Epidermal melanocyte (primary cell): ENCODE data around the gene IFNAR2.
"Not testable (repeated sequence)": the region's sequence is repeated elsewhere in the genome, so short reads cannot be mapped to it uniquely, and the experiment has no call there.

Experiments used
- DNase-seq: peaks from one replicate; pipeline ENCODE4 v3.0.0; 2011; ENCODE audit warnings: low spot score; ENCODE audit not compliant: insufficient read length

The IFNAR2 gene

DNA sequence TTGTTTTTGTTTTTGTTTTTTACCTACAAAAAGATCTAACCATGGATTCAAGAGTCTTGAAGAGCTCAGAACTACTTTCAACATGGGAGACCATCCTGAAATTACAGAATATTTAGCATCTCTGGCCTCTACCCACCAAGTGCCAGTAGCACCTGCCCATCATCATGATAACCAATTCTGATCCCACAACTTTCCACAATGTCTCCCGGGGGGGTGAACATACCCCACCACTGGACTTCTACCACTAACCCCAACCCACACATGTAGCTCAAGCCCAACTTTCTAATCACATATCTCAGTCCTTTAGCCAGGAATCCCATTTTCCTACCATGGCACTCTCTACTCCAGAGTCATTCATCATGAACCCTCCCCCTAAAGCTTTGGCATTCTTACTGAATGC is 15.7 kb upstream of the IFNAR2 start:
- no peak for DNase-seq

DNA sequence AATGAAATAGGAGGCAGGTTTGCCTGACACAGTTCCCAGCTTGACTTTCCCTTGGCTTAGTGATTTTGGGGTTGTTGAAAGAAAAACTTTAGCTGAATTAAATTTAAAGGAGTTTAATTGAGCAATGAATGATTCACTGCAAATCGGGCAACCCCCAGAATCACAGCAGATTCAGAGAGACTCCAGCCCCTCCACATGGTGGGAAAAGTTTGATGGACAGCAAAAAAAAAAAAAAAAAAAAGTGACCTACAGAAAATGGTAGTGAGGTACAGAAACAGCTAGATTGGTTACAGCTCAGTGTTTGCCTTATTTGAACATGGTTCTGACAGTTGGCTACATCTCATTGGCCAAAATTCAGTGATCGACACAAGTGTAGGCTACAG is 12.6 kb upstream of the IFNAR2 start:
- no peak for DNase-seq

GRCh38 chr21:33219300-33219699 is 10.4 kb upstream of the IFNAR2 start:
- DNase-seq: no peak

DNA sequence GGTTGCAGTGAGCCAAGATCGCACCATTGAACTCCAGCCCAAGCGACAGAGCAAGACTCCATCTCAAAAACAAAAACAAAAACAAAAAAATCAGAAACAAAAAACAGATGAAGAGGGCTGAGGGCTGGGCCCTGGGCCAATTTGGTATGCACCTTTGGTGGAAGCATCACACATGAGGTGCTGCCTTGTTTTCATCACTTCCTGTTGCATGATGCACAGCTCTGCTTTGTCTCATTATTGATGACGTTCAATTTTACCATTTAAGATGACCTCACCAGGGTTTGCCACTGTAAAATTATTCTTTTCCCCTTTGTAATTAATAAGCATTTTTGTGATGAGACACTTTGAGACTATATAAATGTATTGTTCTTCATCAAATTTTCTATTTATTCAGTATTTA is 9.8 kb upstream of the IFNAR2 start:
- DNase-seq: no peak

- not testable (repeated sequence) for DNase-seq
Measured at GRCh38 chr21:33225376-33225775, 4.4 kb upstream of the IFNAR2 start.

DNA sequence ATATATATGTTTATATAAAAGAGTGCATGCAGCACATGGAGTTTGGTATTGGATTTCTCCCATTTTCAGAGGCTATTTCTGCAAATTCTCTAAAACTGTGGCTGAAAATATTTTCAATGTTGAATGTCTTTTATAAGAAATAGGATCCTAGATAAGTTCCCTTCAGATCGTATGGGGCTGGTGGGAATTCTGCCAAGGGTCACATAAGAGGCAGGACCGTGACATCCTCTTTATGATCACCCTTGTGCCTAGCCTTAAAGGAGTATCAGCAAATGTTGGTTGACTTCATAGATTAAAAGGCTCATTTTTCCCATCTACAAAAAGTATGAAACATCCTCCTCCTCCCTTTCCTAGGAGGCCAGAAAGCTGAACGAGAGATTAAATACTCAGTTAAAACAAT is 1.3 kb upstream of the IFNAR2 start:
- DNase-seq: no peak

DNA sequence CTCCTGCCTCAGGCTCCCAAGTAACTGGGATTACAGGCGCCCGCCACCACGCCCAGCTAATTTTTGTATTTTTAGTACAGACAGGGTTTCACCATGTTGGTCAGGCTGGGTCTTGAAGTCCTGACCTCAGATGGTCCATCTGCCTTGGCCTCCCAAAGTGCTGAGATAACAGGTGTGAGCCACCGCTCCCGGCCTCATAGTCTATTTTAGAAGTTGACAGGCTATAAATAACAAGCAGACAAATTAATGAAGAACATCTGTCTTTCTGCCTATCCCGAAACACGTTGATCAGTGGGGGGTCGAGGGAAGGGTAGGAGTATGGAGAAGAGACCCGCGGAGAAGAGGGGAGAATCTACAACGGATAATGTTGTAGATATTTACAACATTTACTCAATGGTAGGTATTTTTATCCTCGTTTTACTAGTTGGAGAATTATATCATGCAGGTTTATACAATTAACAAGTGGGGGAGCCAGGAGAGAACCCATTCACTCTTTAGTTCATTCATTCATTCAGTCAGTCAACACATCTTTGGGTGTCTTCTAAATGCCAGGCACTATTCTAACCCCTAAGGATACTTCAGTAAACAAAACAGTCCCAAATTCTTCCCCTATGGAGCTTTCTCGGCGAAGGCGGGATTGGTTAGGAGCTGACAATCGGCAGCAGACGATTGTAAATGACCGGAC is 497 bp upstream of the IFNAR2 start:
- no peak for DNase-seq

- DNase-seq: no peak
Measured at GRCh38 chr21:33230545-33231324, 997 bp downstream of the IFNAR2 start.

DNA sequence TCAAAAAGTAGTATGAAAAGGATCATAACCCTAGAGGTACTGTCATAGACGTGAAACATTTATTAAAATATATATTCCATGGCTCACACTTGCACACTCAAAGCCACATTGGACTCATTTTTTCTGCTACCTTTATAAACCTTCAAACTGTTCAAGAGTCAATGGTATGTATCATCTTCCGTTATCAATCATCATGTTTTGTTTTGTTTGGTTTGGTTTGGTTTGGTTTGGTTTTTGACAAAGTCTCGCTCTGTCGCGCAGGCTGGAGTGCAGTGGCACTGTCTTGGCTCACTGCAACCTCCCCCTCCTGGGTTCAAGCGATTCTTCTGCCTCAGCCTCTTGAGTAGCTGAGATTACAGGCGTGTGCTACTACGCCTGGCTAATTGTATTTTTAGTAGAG is 1.8 kb downstream of the IFNAR2 start:
- DNase-seq: no peak

GRCh38 chr21:33232291-33233034 is 2.7 kb downstream of the IFNAR2 start:
- DNase-seq: no peak

DNA sequence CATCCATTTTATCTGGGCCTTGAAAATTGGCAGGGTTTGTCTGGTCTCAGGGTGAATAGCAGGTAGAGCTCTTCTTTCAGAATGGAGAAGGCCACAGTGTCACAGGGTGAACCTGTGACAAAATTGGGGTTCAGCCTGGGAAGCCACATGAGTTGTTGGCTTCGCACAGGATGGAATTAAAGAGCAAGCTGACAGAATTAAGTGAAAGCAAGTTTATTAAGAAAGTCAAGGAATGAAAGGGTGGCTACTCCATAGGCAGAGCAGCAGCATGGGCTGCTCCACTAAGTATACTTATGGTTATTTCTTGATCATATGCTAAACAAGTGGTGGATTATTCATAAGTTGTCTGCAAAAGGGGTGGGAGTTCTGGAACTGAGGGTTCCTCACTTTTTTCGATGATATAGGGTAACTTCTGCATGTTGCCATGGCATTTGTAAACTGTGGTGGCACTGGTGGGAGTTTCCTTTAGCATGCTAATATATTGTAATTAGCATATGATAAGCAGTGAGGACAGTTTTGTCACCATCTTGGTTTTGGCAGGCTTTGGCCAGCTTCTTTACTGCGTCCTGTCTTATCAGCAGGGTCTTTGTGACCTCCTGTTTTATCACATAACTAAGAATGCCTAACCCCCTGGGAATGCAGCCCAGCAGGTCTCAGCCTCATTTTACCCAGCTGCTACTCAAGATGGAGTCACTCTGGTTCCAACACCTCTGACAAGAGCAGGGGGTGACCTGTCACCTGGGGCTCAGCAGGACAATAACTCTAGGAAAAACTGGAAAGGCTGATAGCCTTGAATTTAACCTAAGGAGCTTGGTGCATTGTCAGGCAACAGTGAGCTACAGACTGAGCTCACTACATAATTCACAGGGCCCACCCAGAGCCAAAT is 5.1 kb downstream of the IFNAR2 start:
- DNase-seq: no peak

- no peak for DNase-seq
Measured at GRCh38 chr21:33236013-33236686, 6.4 kb downstream of the IFNAR2 start.

- DNase-seq: no peak
Measured at GRCh38 chr21:33236766-33237165, 7.0 kb downstream of the IFNAR2 start.

DNA sequence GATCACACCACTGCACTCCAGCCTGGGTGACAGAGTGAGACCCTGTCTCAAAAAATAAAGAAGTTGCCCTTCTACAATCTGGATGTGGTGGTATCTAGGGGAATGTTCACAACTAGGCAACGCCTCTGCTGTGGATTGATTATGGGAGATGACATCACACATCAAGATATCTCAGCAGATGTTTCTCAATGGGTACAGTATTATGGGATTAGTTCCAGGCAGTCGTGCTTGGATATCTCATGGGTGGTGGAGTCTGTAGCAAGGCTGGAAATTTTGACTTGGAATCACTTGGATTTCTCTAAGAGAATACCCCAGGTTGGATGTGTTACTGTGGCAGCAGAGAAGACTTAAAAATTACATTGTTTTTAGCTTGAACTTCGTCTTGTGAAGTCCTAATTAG is 7.7 kb downstream of the IFNAR2 start:
- no peak for DNase-seq

GRCh38 chr21:33238146-33238545 is 8.4 kb downstream of the IFNAR2 start:
- no peak for DNase-seq

DNA sequence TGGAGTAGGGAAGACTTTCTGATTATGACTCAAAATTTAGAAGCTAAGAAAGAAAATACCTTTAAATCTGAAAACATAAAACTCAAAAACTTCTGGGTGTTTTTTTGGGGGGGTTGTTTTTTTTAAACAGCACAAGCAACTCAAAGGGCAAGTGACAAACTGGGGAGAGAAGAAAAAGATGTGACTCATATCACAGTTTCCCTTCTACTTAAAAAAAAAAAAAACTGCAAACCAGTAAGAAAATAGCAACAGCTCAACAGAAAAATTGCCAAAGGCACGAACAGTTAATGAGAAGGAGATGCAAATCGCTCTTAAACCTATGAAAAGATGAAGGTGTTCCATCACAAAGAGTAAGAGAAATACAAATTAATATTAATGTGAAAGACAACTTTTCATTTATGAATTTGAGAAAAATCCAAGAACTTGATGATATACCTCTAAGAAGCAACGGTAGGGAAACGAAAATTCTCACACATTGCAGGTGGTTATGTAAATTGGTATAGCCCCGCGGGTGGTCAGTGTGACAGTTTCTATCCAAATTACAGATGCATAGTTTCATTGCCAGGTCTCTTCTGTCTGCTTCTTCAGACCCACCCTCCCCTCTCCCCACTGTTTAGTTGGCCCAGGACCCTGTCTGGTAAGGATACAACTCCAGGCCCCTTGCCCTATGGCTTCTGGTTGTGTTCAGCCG is 9.0 kb downstream of the IFNAR2 start:
- no peak for DNase-seq

GRCh38 chr21:33239559-33240127 is 9.9 kb downstream of the IFNAR2 start:
- DNase-seq: not testable (repeated sequence)

GRCh38 chr21:33240404-33240803 is 10.7 kb downstream of the IFNAR2 start:
- DNase-seq: no peak

GRCh38 chr21:33241846-33242245 is 12.1 kb downstream of the IFNAR2 start:
- DNase-seq: no peak

GRCh38 chr21:33242846-33243245 is 13.1 kb downstream of the IFNAR2 start:
- DNase-seq: not testable (repeated sequence)
